HK-2 (cell line): ENCODE results near the gene CRISPLD2.
"Not testable (repeated sequence)": the region's sequence is repeated elsewhere in the genome, so short reads cannot be mapped to it uniquely, and the experiment has no call there.

ENCODE experiments used
- DNase-seq: peaks from one replicate; pipeline ENCODE4 v3.0.0-alpha.2; 2018; ENCODE audit not compliant: unreplicated experiment

CRISPLD2 gene

GRCh38 chr16:84839956-84840355, 20.2 kb downstream of the CRISPLD2 start:
- DNase-seq = peak; percentile 94

- no peak for DNase-seq
Measured at GRCh38 chr16:84840687-84841627, 21.2 kb downstream of the CRISPLD2 start.

GRCh38 chr16:84841787-84842300, 22.1 kb downstream of the CRISPLD2 start:
- DNase-seq = no peak

- no peak for DNase-seq
Measured at GRCh38 chr16:84842516-84843148, 22.8 kb downstream of the CRISPLD2 start.

GRCh38 chr16:84843149-84844048, 23.6 kb downstream of the CRISPLD2 start:
- no peak for DNase-seq

- DNase-seq = no peak
Measured at GRCh38 chr16:84844049-84844350, 24.2 kb downstream of the CRISPLD2 start.

- no peak for DNase-seq
Measured at GRCh38 chr16:84844559-84845495, 25.0 kb downstream of the CRISPLD2 start.

GRCh38 chr16:84845496-84846002, 25.8 kb downstream of the CRISPLD2 start:
- no peak for DNase-seq

GRCh38 chr16:84847564-84848355, 28.0 kb downstream of the CRISPLD2 start:
- no peak for DNase-seq

- no peak for DNase-seq
Measured at GRCh38 chr16:84848986-84849634, 29.3 kb downstream of the CRISPLD2 start.

GRCh38 chr16:84849751-84850150, 30.0 kb downstream of the CRISPLD2 start:
- no peak for DNase-seq

GRCh38 chr16:84850714-84851113, 30.9 kb downstream of the CRISPLD2 start:
- DNase-seq = no peak

- DNase-seq = peak; percentile 95
Measured at GRCh38 chr16:84851192-84852127, 31.7 kb downstream of the CRISPLD2 start.

- no peak for DNase-seq
Measured at GRCh38 chr16:84853534-84853933, 33.7 kb downstream of the CRISPLD2 start.

GRCh38 chr16:84854759-84855158, 35.0 kb downstream of the CRISPLD2 start:
- no peak for DNase-seq

GRCh38 chr16:84855435-84856202, 35.8 kb downstream of the CRISPLD2 start:
- not testable (repeated sequence) for DNase-seq

GRCh38 chr16:84856203-84856581, 36.4 kb downstream of the CRISPLD2 start:
- DNase-seq = not testable (repeated sequence)
